HepG2 (cell line): ENCODE measurements around the gene UNC5B. TPM values are rescaled to one million over a fixed set of nuclear protein-coding genes. Genes with fewer than 3 reads are reported as not detected.

ENCODE experiments used
- ATAC-seq: fragments of 200-7000 bp; cut with Tn5 transposase; 3 replicates; pipeline ENCODE4 v1.9.1; 2020; ENCODE audit warnings: mild to moderate bottlenecking, moderate library complexity
- BruUV-seq: library from RNA; stranded (reverse); fragments of 400-500 nt; replicated peaks from 2 replicates; lab custom pipeline; 2021; lab: Mats Ljungman, UMichigan
- CTCF ChIA-PET: fragments of 300-600 bp; formaldehyde crosslinking; extraction: SDS; loops from one replicate; lab custom pipeline; 2021; ENCODE audit warnings: low total read pairs, inconsistent platforms, low intra/inter-chr PET ratio; lab: Yijun Ruan, JAX
- POLR2A ChIA-PET: fragments of 350-600 bp; sonication (Branson Sonifier 250); formaldehyde crosslinking; loops from one replicate; lab custom pipeline; 2020; ENCODE audit warnings: antibody characterized with exemption, inconsistent platforms; lab: Yijun Ruan, JAX
- DNase-seq: peaks from one replicate; pipeline ENCODE4 v3.0.0-alpha.2; 2015; ENCODE audit warnings: low spot score
- FAIRE-seq: peaks from 3 replicates; lab custom pipeline; 2011; peaks lifted over from hg19 to GRCh38; lab: Jason Lieb, UNC
- H2AFZ ChIP-seq: one replicate; pipeline ENCODE4 v1.6.1; 2011; ENCODE audit warnings: low read length, inconsistent platforms
- H3K27ac ChIP-seq: fragments of 300-600 bp; 3 replicates; pipeline ENCODE4 v1.8.0; 2011; ENCODE audit warnings: mixed run types, mild to moderate bottlenecking, mixed read lengths, low read length, inconsistent platforms; ENCODE audit not compliant: insufficient read depth; ENCODE audit errors: extremely low read length
- H3K27me3 ChIP-seq, 2 experiments: fragments of 200-600 bp in 1 of 2; 2 replicates in 1 of 2; 3 replicates in 1 of 2; pipeline versions ENCODE4 v1.6.0 to v1.8.0; 2011; ENCODE audit warnings: low read length in 2 of 2, mild to moderate bottlenecking in 2 of 2, moderate library complexity in 2 of 2, inconsistent platforms in 1 of 2; ENCODE audit not compliant: insufficient read depth in 2 of 2, control insufficient read depth in 1 of 2
- H3K36me3 ChIP-seq, 2 experiments: fragments of 200-600 bp in 1 of 2; replicated peaks in 1 of 2; 2 replicates in 1 of 2; 3 replicates in 1 of 2; pipeline versions ENCODE4 v1.5.1 to v1.8.0; 2011; ENCODE audit warnings: low read length in 2 of 2, inconsistent platforms in 1 of 2; ENCODE audit not compliant: insufficient read depth in 2 of 2, control insufficient read depth in 1 of 2
- H3K4me1 ChIP-seq: 2 replicates; pipeline ENCODE4 v1.5.1; 2012; ENCODE audit warnings: low read length, inconsistent platforms; ENCODE audit not compliant: insufficient read depth
- H3K4me2 ChIP-seq: 2 replicates; pipeline ENCODE4 v1.6.0; 2011; ENCODE audit warnings: low read depth, low read length, inconsistent platforms
- H3K4me3 ChIP-seq, 3 experiments: fragments of 200-600 bp in 1 of 3; sonication (generic), shearing (Covaris generic) in 1 of 3; replicated peaks in 1 of 3; 2 replicates each; pipeline ENCODE4 v1.5.1; 2011 to 2016; ENCODE audit warnings: low read length in 3 of 3, inconsistent platforms in 2 of 3, low read depth in 2 of 3, mild to moderate bottlenecking in 2 of 3, control low read depth in 1 of 3, mixed read lengths in 1 of 3; ENCODE audit not compliant: insufficient read depth in 1 of 3
- H3K79me2 ChIP-seq: one replicate; pipeline ENCODE4 v1.6.1; 2011; ENCODE audit warnings: low read length, inconsistent platforms; ENCODE audit not compliant: insufficient read depth
- H3K9ac ChIP-seq: 2 replicates; pipeline ENCODE4 v1.6.0; 2011; ENCODE audit warnings: mild to moderate bottlenecking, low read depth, low read length, inconsistent platforms; ENCODE audit not compliant: insufficient read depth
- H3K9me3 ChIP-seq: 2 replicates; pipeline ENCODE4 v1.5.1; 2012; ENCODE audit warnings: mild to moderate bottlenecking, low read length
- H4K20me1 ChIP-seq: 2 replicates; pipeline ENCODE4 v1.6.0; 2011; ENCODE audit warnings: inconsistent platforms, mild to moderate bottlenecking, low read length, moderate library complexity; ENCODE audit not compliant: insufficient read depth
- KAT2B ChIP-seq: fragments of 150-350 bp; IDR thresholded peaks from 2 replicates; pipeline ENCODE4 v1.6.1; 2014; ENCODE audit warnings: low read depth, low read length, borderline replicate concordance
- SALL2 ChIP-seq: sonication (generic); formaldehyde crosslinking; IDR thresholded peaks from 2 replicates; pipeline ENCODE4 v1.8.1; 2023; ENCODE audit warnings: mild to moderate bottlenecking, missing genetic modification reagents, inconsistent platforms
- SP4 ChIP-seq: sonication (generic); formaldehyde crosslinking; IDR thresholded peaks from 2 replicates; pipeline ENCODE4 v1.8.1; 2023; ENCODE audit warnings: mild to moderate bottlenecking, missing genetic modification reagents
- TIGD3 ChIP-seq: sonication (generic); formaldehyde crosslinking; IDR thresholded peaks from 2 replicates; pipeline ENCODE4 v1.5.1; 2020; ENCODE audit warnings: mild to moderate bottlenecking, missing genetic modification reagents, borderline replicate concordance
- U2AF2 ChIP-seq: fragments of 200-400 bp; formaldehyde crosslinking; IDR thresholded peaks from 2 replicates; pipeline ENCODE4 v1.6.1; 2017; ENCODE audit warnings: low read depth, mild to moderate bottlenecking, low read length
- YEATS2 ChIP-seq: sonication (generic); formaldehyde crosslinking; IDR thresholded peaks from 2 replicates; pipeline ENCODE4 v1.4.0; 2020; ENCODE audit warnings: missing genetic modification reagents, borderline replicate concordance
- YEATS4 ChIP-seq: sonication (generic); formaldehyde crosslinking; IDR thresholded peaks from 2 replicates; pipeline ENCODE4 v1.4.0; 2020; ENCODE audit warnings: missing genetic modification reagents, borderline replicate concordance
- ZBTB1 ChIP-seq: sonication (generic); formaldehyde crosslinking; IDR thresholded peaks from 2 replicates; pipeline ENCODE4 v1.4.0; 2020; ENCODE audit warnings: missing genetic modification reagents, borderline replicate concordance
- ZBTB49 ChIP-seq: sonication (generic); formaldehyde crosslinking; IDR thresholded peaks from 2 replicates; pipeline ENCODE4 v1.4.0; 2020; ENCODE audit warnings: missing genetic modification reagents, borderline replicate concordance
- ZNF30 ChIP-seq: sonication (generic); formaldehyde crosslinking; IDR thresholded peaks from 2 replicates; pipeline ENCODE4 v1.5.0; 2020; ENCODE audit warnings: mild to moderate bottlenecking, missing genetic modification reagents
- ZNF432 ChIP-seq: sonication (generic); formaldehyde crosslinking; IDR thresholded peaks from 2 replicates; pipeline ENCODE4 v1.5.0; 2020; ENCODE audit warnings: missing genetic modification reagents, mild to moderate bottlenecking, borderline replicate concordance
- ZNF510 ChIP-seq: sonication (generic); formaldehyde crosslinking; IDR thresholded peaks from 2 replicates; pipeline ENCODE4 v1.4.0; 2020; ENCODE audit warnings: low read depth, mild to moderate bottlenecking, missing genetic modification reagents
- ZNF543 ChIP-seq: sonication (generic); formaldehyde crosslinking; IDR thresholded peaks from 2 replicates; pipeline ENCODE4 v1.4.0; 2020; ENCODE audit warnings: mild to moderate bottlenecking, missing genetic modification reagents
- ZNF556 ChIP-seq: sonication (generic); formaldehyde crosslinking; IDR thresholded peaks from 2 replicates; pipeline ENCODE4 v1.4.0; 2020; ENCODE audit warnings: mild to moderate bottlenecking, missing genetic modification reagents, borderline replicate concordance
- ZNF766 ChIP-seq: sonication (generic); formaldehyde crosslinking; IDR thresholded peaks from 2 replicates; pipeline ENCODE4 v1.5.0; 2020; ENCODE audit warnings: missing genetic modification reagents, borderline replicate concordance
- ZNF850 ChIP-seq: sonication (generic); formaldehyde crosslinking; conservative IDR thresholded peaks from 2 replicates; pipeline ENCODE4 v1.9.0; 2021; ENCODE audit warnings: mild to moderate bottlenecking, missing genetic modification reagents
- WGBS: methylation state at CpG from one replicate; pipeline ENCODE4 v1.1.6; 2017; ENCODE audit warnings: low lambda C conversion rate; 5-methylcytosine and 5-hydroxymethylcytosine counted together
- in situ Hi-C: cut with HindIII; loops from 2 replicates; pipeline ENCODE4 v1.10.0; 2017; ENCODE audit warnings: low pct_unique_long_range_greater_than_20kb; ENCODE audit not compliant: extremely low pct_ligation_motif_present
- intact Hi-C: fragments of 100-400 bp; cut with micrococcal nuclease; formaldehyde crosslinking; loops from one replicate; pipeline ENCODE4 v1.10.0; 2022; ENCODE audit not compliant: unreplicated experiment
- polyA plus RNA-seq, 8 experiments: library from polyadenylated mRNA; depleted of rRNA in 3 of 8; stranded (reverse) in 7 of 8; unstranded in 1 of 8; fragments of >200 nt; fragmentation: Illumina TruSeq in 4 of 8; extraction: Trizol in 4 of 8; gene quantifications; 2 replicates each; pipeline versions ENCODE4 v1.2.1 to v1.2.3, GENCODE V29; 2011 to 2016; ENCODE audit warnings: low read depth in 4 of 8, missing spikeins in 1 of 8, mixed read lengths in 1 of 8; ENCODE audit not compliant: insufficient read depth in 1 of 8
- total RNA-seq, 5 experiments: library from RNA; depleted of rRNA; stranded (reverse); fragments of >200 nt; fragmentation: Illumina TruSeq; extraction: Trizol; gene quantifications; 2 replicates each; pipeline ENCODE4 v1.2.3, GENCODE V29; 2016; ENCODE audit warnings: low read depth in 1 of 5

The UNC5B gene
- total and polyA plus RNA-seq, 2 of the 13 experiments (the other 11 are each of a cell fraction or from before 2014, with no cell fraction given), result 0.07 TPM

- 94% methylated on average over 9 of the region's 13 CpGs for WGBS
- DNase-seq (no peak), FAIRE-seq (no peak), ATAC-seq (no peak)
- peaks cover 97% of the 10 kb centered on the region for H3K4me1 ChIP-seq
- intact Hi-C loops, result no loop called here
- peak overlapping the region; percentile 60 for H3K9ac ChIP-seq
- ChIA-PET CTCF (no interaction called here), POLR2A (interaction anchor here (1.3 to 16.7 kb wide), 5 partner anchors 8 to 37 kb away, joined by 6 to 210 read pairs (median 23); partner anchors contain the start of gene SLC29A3)
- no peak overlapping the region for H3K4me3 ChIP-seq
- peaks cover 0 to 14% of the 10 kb centered on the region in 2 experiments; a peak in 4 of 5 replicates for H3K36me3 ChIP-seq
- no peak overlapping the region for H2AFZ ChIP-seq
- peaks cover 9% of the 10 kb centered on the region for H3K79me2 ChIP-seq
- no TSS peak for BruUV-seq
- in situ Hi-C loops, result loop anchor here (25.0 kb wide), 1 partner anchor 698 kb away; no protein-coding TSS in a partner anchor
- peak overlapping the region; percentile 92 for H3K27ac ChIP-seq
- H4K20me1 ChIP-seq, result no peaks in the 10 kb centered on the region
- no peaks in the 10 kb centered on the region for H3K9me3 ChIP-seq
- H3K27me3 ChIP-seq, result no peaks in the 10 kb centered on the region
- no peak for TF ChIP-seq SP4 (CRISPR knock-in tag)
- TF ChIP-seq ZBTB49 (CRISPR knock-in tag), result no peak
- TF ChIP-seq KAT2B, result no peak
- no peak for TF ChIP-seq SALL2 (CRISPR knock-in tag)
- no peak for TF ChIP-seq ZNF766 (CRISPR knock-in tag)
- TF ChIP-seq ZNF543 (CRISPR knock-in tag), result no peak
- TF ChIP-seq ZNF30 (CRISPR knock-in tag), result no peak
- no peak for TF ChIP-seq U2AF2
- TF ChIP-seq TIGD3 (CRISPR knock-in tag), result no peak
- TF ChIP-seq YEATS2, result no peak
- TF ChIP-seq ZBTB1 (CRISPR knock-in tag), result no peak
- no peak for TF ChIP-seq ZNF850 (CRISPR knock-in tag)
- no peak for TF ChIP-seq YEATS4
- no peak for TF ChIP-seq ZNF432 (CRISPR knock-in tag)
- no peak for TF ChIP-seq ZNF510 (CRISPR knock-in tag)
- TF ChIP-seq ZNF556, result no peak
- TF ChIP-seq, all 625 proteins: peak for 0
- H3K4me2 ChIP-seq, result no peak overlapping the region
These were observed 126.5 kb downstream of the UNC5B start for GRCh38 chr10:71338728-71339495.
